ENCODE measurements around the gene GMNC.
A peak's percentile ranks its signal among the peaks of the same experiment; 100 is the strongest.

Gene GMNC

DNA sequence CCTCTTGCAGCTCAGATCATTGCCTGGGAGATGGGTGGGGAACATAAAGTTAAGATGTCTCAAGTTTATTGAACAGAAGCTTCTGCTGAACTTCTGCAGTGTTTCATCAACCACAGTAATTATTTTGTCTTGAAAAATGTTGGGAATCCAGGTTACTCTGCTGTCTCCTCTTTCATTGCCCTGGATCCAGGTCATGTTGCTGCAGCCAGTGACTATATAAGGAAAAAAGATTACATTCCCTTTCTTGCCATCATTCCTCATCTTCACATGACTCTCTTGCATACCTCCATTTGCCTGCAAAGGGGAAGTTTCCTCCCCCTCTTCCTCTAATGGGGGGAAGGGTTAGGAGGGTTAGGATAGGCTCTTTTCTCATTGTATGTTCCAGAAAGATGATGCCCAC, 15.1 kb downstream of the GMNC start:
- DNase-seq = no peak

DNA sequence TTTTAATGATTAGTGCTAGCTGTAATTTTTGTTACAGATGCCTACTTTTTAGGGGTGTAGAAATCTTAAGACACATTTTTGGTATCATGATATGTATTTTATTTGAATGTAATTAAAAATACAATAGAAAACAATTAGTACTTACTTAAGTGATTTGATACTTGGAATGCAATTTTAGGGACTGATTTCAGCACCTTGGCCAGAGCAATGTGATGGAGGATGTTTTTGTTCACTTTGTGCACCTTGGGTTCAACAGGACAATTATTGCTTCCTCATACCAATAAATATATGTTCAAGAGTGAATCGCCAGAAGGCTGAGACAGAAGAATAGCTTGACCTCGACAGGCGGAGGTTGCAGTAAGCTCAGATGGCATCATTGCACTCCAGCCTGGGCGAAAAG, 22.3 kb downstream of the GMNC start:
- no peak for DNase-seq

DNA sequence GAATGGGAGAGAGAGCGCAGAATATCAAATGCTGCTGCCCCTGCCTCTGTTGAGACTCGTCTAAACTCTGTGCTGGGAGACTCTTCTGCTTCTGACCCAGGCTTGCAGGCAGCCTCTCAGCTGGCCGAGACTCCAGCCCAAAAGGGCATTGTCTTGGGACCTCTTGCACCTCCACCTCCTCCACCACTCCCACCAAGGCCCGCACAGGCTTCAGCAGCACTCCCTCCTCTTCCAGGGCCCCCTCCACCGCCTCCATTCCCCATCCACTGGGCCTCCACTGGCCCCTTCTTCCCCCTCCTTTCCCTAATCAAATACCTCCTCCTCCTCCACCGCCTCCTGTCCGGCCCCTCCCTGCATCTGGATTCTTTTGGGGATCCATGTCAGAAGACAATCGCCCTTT, 31.3 kb downstream of the GMNC start:
- DNase-seq = no peak

DNA sequence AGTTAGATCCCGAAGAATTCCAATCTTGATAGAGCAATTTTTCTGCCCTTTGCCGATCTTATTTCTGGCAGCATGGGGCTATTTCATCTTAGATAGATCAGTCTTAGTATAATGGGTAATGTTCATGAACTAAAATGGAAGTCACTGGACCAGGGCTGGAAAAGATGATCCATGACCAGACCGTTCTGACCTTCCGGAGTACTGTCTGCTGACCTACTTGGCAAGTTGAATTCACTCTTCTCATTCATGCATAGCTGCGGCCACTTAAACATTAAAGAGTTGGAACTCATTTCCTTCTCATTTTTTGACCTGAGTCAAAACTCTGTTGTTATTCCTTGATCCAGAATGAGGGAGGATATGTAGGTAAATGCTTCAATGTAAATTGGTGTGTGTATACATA, 32.5 kb downstream of the GMNC start:
- DNase-seq = peak; percentile 44

DNA sequence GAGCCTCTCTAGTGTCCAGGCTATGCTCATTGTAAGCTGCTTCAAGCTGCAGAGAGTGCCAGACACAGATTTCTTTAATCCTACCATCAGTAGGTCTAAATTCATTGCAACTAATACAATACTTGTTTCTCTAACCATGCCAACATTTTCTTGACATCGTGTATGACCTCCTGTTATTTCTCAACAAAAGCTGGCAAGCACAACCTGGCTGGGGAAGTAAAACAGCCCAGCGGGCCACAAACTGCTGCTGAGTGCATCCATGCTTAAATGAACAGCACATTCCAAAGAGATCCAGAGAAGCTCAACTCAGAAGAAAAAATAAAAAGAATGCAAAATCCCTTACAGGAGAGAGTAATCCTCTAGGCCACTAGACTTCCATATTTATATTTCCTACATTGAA, 36.5 kb downstream of the GMNC start:
- no peak for DNase-seq

DNA sequence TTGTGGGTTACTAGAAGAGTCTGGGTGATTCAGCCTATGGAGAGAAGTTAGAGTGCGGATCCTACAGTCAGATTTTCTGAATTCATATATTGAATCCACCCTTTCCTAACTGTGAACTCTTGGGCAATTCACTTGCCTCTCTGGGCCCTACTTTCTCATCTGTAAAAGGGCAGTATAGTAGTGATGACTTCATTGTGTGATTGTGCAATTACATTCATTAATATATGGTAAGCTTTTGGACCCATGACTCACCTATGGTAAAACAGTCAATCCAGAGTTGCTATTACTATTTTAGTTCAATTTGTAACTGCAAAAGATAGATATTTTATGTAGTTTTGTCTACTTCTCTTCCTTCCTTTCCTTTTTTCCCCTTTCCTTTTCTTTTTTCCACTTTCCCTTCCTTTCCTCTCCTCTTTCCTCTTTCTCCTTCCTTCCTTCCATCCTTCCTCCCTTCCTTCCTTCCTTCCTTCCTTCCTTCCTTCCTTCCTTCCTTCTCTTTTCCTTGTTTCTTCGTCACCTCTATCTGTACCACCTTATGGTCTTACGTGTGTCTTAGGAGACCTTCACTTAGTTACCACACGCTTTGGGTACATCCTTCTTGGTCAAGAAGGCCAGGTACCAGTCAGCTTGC, 37.0 kb downstream of the GMNC start:
- DNase-seq = no peak

DNA sequence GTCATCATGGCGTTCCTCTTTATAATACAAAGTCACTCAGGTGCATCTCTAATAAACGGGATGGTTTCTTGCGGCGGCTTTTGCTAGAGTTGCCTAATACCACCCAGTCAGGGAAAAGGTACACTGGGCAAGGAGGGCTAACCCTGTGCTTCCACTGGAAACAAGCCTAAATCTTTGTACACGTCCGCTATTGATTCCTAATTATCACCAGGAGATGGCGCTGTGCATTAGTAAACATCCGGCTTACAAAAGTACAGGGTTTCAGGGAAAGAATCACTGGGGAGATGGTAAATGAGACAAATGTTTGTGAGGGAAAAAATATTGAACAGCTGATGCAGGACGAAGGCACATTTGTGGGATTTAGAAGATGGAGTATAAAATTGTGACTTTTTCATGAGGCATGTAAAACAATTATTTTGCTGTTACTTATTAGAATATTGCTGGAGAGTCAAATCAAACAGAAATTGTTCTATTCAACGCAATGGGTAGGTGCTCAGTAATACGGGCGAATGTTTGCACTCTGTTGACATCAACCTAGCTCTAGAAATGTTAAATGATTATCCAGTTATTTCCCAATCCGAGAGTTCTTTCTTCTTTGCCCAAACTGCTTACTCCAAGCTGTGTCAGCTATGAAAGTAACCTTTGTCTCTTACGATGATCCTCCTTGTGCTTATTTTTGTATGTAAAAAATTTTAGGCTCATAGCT, 50.6 kb downstream of the GMNC start:
- DNase-seq = peak; percentile 74

DNA sequence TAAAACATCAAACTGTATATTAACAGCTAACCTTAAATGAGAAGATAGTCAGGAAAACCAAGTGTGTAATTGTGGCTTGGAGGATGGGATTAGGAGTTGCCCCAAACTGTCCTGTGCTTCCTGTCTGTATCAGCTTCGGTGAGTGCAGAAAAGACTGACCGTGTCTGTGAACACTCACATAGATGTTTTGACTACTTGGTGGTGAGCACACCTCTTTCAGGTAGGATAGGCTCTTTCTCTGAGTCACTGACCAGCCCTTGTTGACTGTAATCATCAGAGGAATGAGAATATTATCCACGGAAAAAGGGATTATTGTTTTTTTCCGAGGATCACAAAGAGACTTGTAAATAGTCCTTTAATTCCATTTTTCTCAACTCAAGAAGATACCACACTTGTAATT, 51.5 kb downstream of the GMNC start:
- DNase-seq = no peak

DNA sequence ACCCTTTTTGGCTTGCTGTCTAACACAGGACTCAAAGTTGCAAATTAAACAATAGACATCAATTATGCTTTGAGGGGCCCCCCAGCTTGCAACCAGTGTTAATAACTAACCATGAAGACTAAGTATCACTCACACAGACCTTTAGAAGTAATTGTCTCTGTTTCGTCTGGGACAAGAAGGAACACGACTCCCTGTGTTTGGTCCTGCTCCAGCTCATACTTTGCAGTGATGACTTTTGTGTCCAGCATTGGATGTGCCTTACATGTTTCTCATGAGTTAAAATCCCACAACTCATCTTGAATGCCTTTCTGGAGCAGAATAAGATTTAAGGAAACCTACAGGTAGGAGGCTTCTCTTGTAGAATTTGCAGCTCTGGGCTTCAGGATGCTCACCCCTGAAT, 53.1 kb downstream of the GMNC start:
- DNase-seq = no peak

DNA sequence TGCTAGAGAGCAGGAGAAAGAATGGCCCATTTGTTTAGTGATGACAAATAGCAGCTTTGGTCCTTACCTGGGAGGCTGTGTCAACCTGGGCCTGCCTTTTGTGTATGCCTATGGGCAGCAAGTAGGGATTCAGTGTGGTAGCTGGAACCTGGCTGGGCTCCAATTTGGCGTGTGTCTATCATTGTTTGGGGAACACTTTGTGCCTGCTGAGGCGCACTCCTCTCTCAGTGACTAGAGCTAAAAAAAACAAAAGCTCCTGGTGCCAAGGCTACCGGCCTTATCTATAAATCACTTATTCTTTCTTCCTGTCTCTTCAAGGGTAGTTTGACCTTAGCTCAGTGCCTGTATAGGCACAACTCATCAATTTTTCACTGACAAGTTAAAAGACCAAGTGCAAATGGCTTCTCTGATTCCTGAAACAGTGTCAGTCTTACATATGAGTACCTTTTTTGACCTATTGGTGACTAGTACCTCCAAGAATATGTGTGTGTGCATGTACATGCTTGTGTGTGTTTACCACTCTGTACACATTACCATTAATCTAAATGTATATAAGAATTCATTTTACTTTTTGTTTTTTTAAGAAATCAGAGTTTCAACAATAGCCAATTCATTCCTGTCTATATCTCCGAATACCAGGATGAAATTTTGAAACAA, 54.6 kb downstream of the GMNC start:
- DNase-seq = peak; percentile 59
